Panc1 (cell line): ENCODE results near the gene AHI1. TPM values are rescaled to one million over a fixed set of nuclear protein-coding genes. Genes with fewer than 3 reads are reported as not detected.

Source experiments
- ATAC-seq: fragments of 200-7000 bp; cut with Tn5 transposase; 2 replicates; pipeline ENCODE4 v1.9.1; 2020; ENCODE audit warnings: mild to moderate bottlenecking, moderate library complexity
- BruUV-seq: library from RNA; stranded (reverse); fragments of 400-500 nt; replicated peaks from 2 replicates; lab custom pipeline; 2021; lab: Mats Ljungman, UMichigan
- CTCF ChIA-PET: fragments of 300-600 bp; sonication (Branson Sonifier 250); formaldehyde crosslinking; loops from one replicate; lab custom pipeline; 2022; ENCODE audit warnings: antibody characterized with exemption; lab: Charles Lee
- POLR2A ChIA-PET: fragments of 300-600 bp; sonication (Branson Sonifier 250); formaldehyde crosslinking; loops from one replicate; lab custom pipeline; 2022; ENCODE audit warnings: antibody characterized with exemption; lab: Charles Lee
- DNase-seq: peaks from one replicate; pipeline ENCODE4 v3.0.0-alpha.2; 2010; ENCODE audit warnings: low read depth, low spot score
- H3K27ac ChIP-seq: 2 replicates; pipeline ENCODE4 v1.5.1; 2011; ENCODE audit warnings: mild to moderate bottlenecking, low read length, inconsistent platforms
- H3K27me3 ChIP-seq: fragments of 200-500 bp; sonication (Bioruptor generic); 2 replicates; pipeline ENCODE4 v1.6.0; 2014; ENCODE audit warnings: low read length, inconsistent platforms; ENCODE audit not compliant: control insufficient read depth, insufficient read depth
- H3K36me3 ChIP-seq: fragments of 200-500 bp; sonication (Bioruptor generic); 2 replicates; pipeline ENCODE4 v1.5.1; 2014; ENCODE audit warnings: inconsistent platforms, mild to moderate bottlenecking, low read length, moderate library complexity; ENCODE audit not compliant: control insufficient read depth, insufficient read depth
- H3K4me1 ChIP-seq: 2 replicates; pipeline ENCODE4 v1.5.1; 2011; ENCODE audit warnings: inconsistent platforms, mild to moderate bottlenecking, low read length, moderate library complexity; ENCODE audit not compliant: control insufficient read depth, insufficient read depth
- H3K4me3 ChIP-seq, 2 experiments: 2 replicates each; pipeline ENCODE4 v1.5.1; 2011 to 2012; ENCODE audit warnings: low read depth in 2 of 2, low read length in 2 of 2, mild to moderate bottlenecking in 2 of 2, inconsistent platforms in 1 of 2, moderate library complexity in 1 of 2
- H3K9me3 ChIP-seq: fragments of 200-500 bp; sonication (Bioruptor generic); 2 replicates; pipeline ENCODE4 v1.5.1; 2014; ENCODE audit warnings: low read depth, mild to moderate bottlenecking, inconsistent platforms, low read length, moderate library complexity; ENCODE audit not compliant: control insufficient read depth, insufficient read depth
- CTCF ChIP-seq: fragments of 450-650 bp; IDR thresholded peaks from 2 replicates; pipeline ENCODE4 v1.5.1; 2017; ENCODE audit warnings: mild to moderate bottlenecking
- POLR2AphosphoS5 ChIP-seq: IDR thresholded peaks from 2 replicates; pipeline ENCODE4 v1.6.1; 2012; ENCODE audit warnings: mild to moderate bottlenecking, low read depth, low read length, moderate library complexity
- REST ChIP-seq, 2 experiments: IDR thresholded peaks; 2 replicates each; pipeline ENCODE4 v1.6.1; 2011 to 2012; ENCODE audit warnings: low read depth in 2 of 2, control low read depth in 1 of 2, low read length in 1 of 2, mild to moderate bottlenecking in 1 of 2, moderate library complexity in 1 of 2; ENCODE audit not compliant: insufficient read depth in 1 of 2
- SIN3A ChIP-seq: IDR thresholded peaks from 2 replicates; pipeline ENCODE4 v1.6.1; 2012; ENCODE audit warnings: low read depth, mild to moderate bottlenecking, low read length, moderate library complexity, borderline replicate concordance; ENCODE audit not compliant: insufficient read depth
- TCF7L2 ChIP-seq: IDR thresholded peaks from 2 replicates; pipeline ENCODE4 v1.6.1; 2011; ENCODE audit warnings: mild to moderate bottlenecking, low read depth, low read length, inconsistent platforms
- in situ Hi-C: cut with HindIII; loops from 2 replicates; pipeline ENCODE4 v1.10.0; 2016; ENCODE audit warnings: low sequenced_read_pairs, low pct_unique_long_range_greater_than_20kb
- intact Hi-C: fragments of 100-400 bp; cut with micrococcal nuclease; formaldehyde crosslinking; loops from one replicate; pipeline ENCODE4 v1.10.0; 2022; ENCODE audit not compliant: unreplicated experiment
- total RNA-seq: library from RNA; stranded (reverse); gene quantifications from one replicate; pipeline ENCODE4 v1.2.1, GENCODE V29; 2021; ENCODE audit not compliant: unreplicated experiment

The AHI1 gene
- total RNA-seq, 1 experiment from 2014 or later = 22.3 TPM

- CTCF ChIA-PET = no interaction called here
- no peaks in the 10 kb centered on the region for H3K36me3 ChIP-seq
- no peaks in the 10 kb centered on the region for H3K9me3 ChIP-seq
- ATAC-seq = no peak
- no peak for DNase-seq
- H3K4me3 ChIP-seq = no peak overlapping the region
- no peaks in the 10 kb centered on the region for H3K27me3 ChIP-seq
- no peak overlapping the region for H3K27ac ChIP-seq
- in situ Hi-C loops = no loop called here
- intact Hi-C loops = no loop called here
- no TSS peak for BruUV-seq
- POLR2A ChIA-PET = interaction anchor here (0.5 kb wide), 1 partner anchor 45 kb away, joined by 10 read pairs; no protein-coding TSS in a partner anchor
- no peak for TF ChIP-seq POLR2AphosphoS5
- no peak for TF ChIP-seq CTCF
- no peak for TF ChIP-seq TCF7L2
- no peak for TF ChIP-seq REST (IDR thresholded peaks at IDR 0.05; ENCODE audit: insufficient read depth in 1 of 2, low read depth in 2 of 2, low read length in 1 of 2)
- TF ChIP-seq SIN3A = no peak
- no peaks in the 10 kb centered on the region for H3K4me1 ChIP-seq
These were observed 216.3 kb downstream of the AHI1 start for GRCh38 chr6:135281227-135281626.

- in situ Hi-C loops = no loop called here
- no peak for DNase-seq
- intact Hi-C loops = no loop called here
- BruUV-seq = no TSS peak
- TF ChIP-seq SIN3A (no peak), POLR2AphosphoS5 (no peak), CTCF (no peak), TCF7L2 (no peak), REST (IDR thresholded peaks at IDR 0.05; ENCODE audit: insufficient read depth in 1 of 2, low read depth in 2 of 2, low read length in 1 of 2) (no peak)
- H3K27me3 ChIP-seq = no peaks in the 10 kb centered on the region
- H3K4me1 ChIP-seq = no peaks in the 10 kb centered on the region
- CTCF ChIA-PET = no interaction called here
- H3K4me3 ChIP-seq = no peak overlapping the region
- ATAC-seq = no peak
- no peak overlapping the region for H3K27ac ChIP-seq
- H3K9me3 ChIP-seq = no peaks in the 10 kb centered on the region
- H3K36me3 ChIP-seq = no peaks in the 10 kb centered on the region
- POLR2A ChIA-PET = no interaction called here
These were observed 217.0 kb downstream of the AHI1 start for GRCh38 chr6:135280375-135281136.
